IgD-negative memory B cell (primary cell): Measurements from ENCODE around the gene RACK1. TPM values are rescaled to one million over a fixed set of nuclear protein-coding genes. Genes with fewer than 3 reads are reported as not detected.
A peak's percentile ranks its signal among the peaks of the same experiment; 100 is the strongest.

Experiments used
- H3K27ac Mint-ChIP-seq, 3 donors: one replicate each; pipeline ENCODE4 v1.8.0; 2020 to 2022; ENCODE audit warnings: mild to moderate bottlenecking in 3 of 3, mixed read lengths in 3 of 3, moderate library complexity in 1 of 3
- H3K27me3 Mint-ChIP-seq: one replicate; pipeline ENCODE4 v1.8.0; 2021; ENCODE audit warnings: mixed read lengths
- H3K36me3 Mint-ChIP-seq: one replicate; pipeline ENCODE4 v1.8.0; 2020; ENCODE audit warnings: mild to moderate bottlenecking, mixed read lengths
- H3K4me1 Mint-ChIP-seq, 3 donors: one replicate each; pipeline ENCODE4 v1.8.0; 2020 to 2022; ENCODE audit warnings: mixed read lengths in 3 of 3, mild to moderate bottlenecking in 1 of 3
- H3K4me3 Mint-ChIP-seq, 4 donors: one replicate each; pipeline ENCODE4 v1.8.0; 2020 to 2022; ENCODE audit warnings: mild to moderate bottlenecking in 4 of 4, mixed read lengths in 4 of 4, moderate library complexity in 3 of 4
- H3K9me3 Mint-ChIP-seq, 3 donors: one replicate each; pipeline ENCODE4 v1.8.0; 2020 to 2021; ENCODE audit warnings: mixed read lengths in 3 of 3, mild to moderate bottlenecking in 1 of 3
- polyA plus RNA-seq: library from polyadenylated mRNA; unstranded; fragments of 300-500 nt; fragmentation: Illumina TruSeq; gene quantifications from one replicate; pipeline ENCODE4 v1.2.3, GENCODE V29; 2021

RACK1 gene
- polyA plus RNA-seq, 1 donor from 2014 or later, result 2,243 TPM

GRCh38 chr5:181192337-181193046 is 51.2 kb downstream of the RACK1 start:
- H3K36me3 Mint-ChIP-seq, result peaks cover 6% of the 10 kb centered on the region
- H3K9me3 Mint-ChIP-seq, result peaks cover 0 to 14% (median 0%) of the 10 kb centered on the region in 3 donors
- H3K4me3 Mint-ChIP-seq, result peak overlapping the region; percentile 91 to 99 (median 98)
- peak overlapping the region; percentile 99 to 100 (median 100) for H3K27ac Mint-ChIP-seq
- H3K4me1 Mint-ChIP-seq, result peaks cover 14 to 20% (median 20%) of the 10 kb centered on the region in 3 donors
- peaks cover 8% of the 10 kb centered on the region for H3K27me3 Mint-ChIP-seq

DNA sequence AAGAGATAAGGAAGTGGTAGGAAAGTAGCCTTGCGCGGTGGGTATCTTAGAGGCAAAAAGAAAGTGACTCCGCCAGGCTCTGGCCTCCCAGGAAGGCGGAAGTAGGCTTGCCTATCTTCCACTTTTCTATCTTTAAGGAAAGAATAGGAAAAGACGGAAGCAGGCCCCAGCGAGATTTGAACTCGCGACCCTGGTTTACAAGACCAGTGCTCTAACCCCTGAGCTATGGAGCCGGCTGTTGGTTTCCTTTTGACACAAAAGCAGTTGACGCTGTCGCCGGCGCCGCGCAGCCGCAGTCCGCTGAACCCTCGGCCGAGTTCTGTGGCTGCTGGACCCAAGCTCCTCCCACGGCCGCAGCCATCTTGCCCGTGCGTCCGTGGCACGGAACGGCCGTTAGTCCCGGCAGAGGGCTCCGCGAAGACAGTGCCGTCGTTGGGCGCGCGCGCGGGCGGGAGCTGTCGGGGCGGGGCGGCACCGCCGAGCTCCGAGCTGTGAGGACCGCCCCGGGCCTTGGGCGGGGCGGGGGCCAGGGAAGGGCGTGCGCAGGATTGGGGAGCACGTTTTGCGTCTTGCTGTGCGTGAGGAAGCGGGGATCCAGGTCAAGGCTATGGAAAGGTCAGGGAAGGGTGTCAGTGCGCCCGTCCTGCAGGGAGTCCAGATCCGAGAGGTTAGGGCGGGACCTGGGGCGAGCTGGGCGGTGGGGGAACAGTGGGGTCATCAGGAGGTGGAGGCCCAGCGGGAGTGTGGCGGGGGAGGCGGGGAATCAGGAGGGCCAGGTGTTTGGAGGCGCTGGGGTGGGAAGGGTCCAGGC is 52.0 kb downstream of the RACK1 start:
- peaks cover 0 to 14% (median 0%) of the 10 kb centered on the region in 3 donors for H3K9me3 Mint-ChIP-seq

GRCh38 chr5:181190711-181191525 is 52.8 kb downstream of the RACK1 start:
- H3K36me3 Mint-ChIP-seq, result peaks cover 6% of the 10 kb centered on the region
- H3K4me1 Mint-ChIP-seq, result peaks cover 20 to 24% (median 20%) of the 10 kb centered on the region in 3 donors
- peaks cover 0 to 14% (median 0%) of the 10 kb centered on the region in 3 donors for H3K9me3 Mint-ChIP-seq
- peak overlapping the region; percentile 91 to 99 (median 98) for H3K4me3 Mint-ChIP-seq
- H3K27ac Mint-ChIP-seq, result peak overlapping the region; percentile 99 to 100 (median 100)
- H3K27me3 Mint-ChIP-seq, result peaks cover 8% of the 10 kb centered on the region

More for the DNA sequence above, 52.0 kb downstream of the RACK1 start:
- H3K36me3 Mint-ChIP-seq, result peaks cover 6% of the 10 kb centered on the region
- peaks cover 8% of the 10 kb centered on the region for H3K27me3 Mint-ChIP-seq
- H3K27ac Mint-ChIP-seq, result peak overlapping the region; percentile 99 to 100 (median 100)
- peaks cover 16 to 22% (median 20%) of the 10 kb centered on the region in 3 donors for H3K4me1 Mint-ChIP-seq
- peak overlapping the region; percentile 91 to 99 (median 98) for H3K4me3 Mint-ChIP-seq

- peaks cover 8% of the 10 kb centered on the region for H3K27me3 Mint-ChIP-seq
- H3K4me1 Mint-ChIP-seq, result peaks cover 20 to 24% (median 24%) of the 10 kb centered on the region in 3 donors
- H3K36me3 Mint-ChIP-seq, result peaks cover 6% of the 10 kb centered on the region
- peak overlapping the region; percentile 99 to 100 (median 100) for H3K27ac Mint-ChIP-seq
- peaks cover 0 to 14% (median 0%) of the 10 kb centered on the region in 3 donors for H3K9me3 Mint-ChIP-seq
- H3K4me3 Mint-ChIP-seq, result peak overlapping the region; percentile 91 to 99 (median 98)
These were observed 53.6 kb downstream of the RACK1 start for GRCh38 chr5:181189962-181190710.

DNA sequence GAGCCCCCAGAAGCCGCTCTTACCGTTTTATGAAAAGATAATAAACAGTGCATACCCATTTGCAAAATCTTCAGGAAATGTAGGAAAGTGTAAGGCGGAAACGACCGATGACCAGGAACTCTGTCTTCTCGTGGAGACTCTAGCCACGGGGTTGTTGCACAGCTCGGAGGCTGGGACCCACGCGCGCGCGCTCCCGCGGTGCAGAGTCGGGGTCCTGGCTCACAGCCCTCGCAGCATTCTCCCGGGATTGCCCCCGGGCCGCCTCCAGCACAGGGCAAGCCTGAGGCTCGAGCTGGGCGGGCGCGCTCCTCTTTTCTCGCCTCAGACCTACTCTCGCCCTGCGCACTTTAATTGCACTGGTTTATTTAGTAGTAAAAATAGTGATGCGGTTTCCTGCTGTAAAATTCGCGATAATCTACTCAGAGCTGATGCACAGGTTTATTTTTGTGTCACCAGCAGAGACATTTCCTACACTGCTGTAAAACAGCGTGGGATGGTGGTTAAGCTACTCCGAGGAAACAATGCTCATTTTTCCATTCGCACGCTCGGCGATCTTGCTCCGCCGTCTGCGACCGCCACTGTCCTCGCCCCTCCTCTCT is 54.2 kb downstream of the RACK1 start:
- H3K36me3 Mint-ChIP-seq, result peaks cover 6% of the 10 kb centered on the region
- H3K27me3 Mint-ChIP-seq, result peaks cover 8% of the 10 kb centered on the region
- H3K27ac Mint-ChIP-seq, result peak overlapping the region; percentile 99 to 100 (median 100)
- H3K9me3 Mint-ChIP-seq, result peaks cover 0 to 14% (median 0%) of the 10 kb centered on the region in 3 donors
- H3K4me3 Mint-ChIP-seq, result peak overlapping the region; percentile 91 to 99 (median 98)
- peaks cover 20 to 29% (median 26%) of the 10 kb centered on the region in 3 donors for H3K4me1 Mint-ChIP-seq

GRCh38 chr5:181188700-181189362 is 54.9 kb downstream of the RACK1 start:
- peaks cover 8% of the 10 kb centered on the region for H3K27me3 Mint-ChIP-seq
- H3K4me3 Mint-ChIP-seq, result peak overlapping the region; percentile 91 to 99 (median 98)

GRCh38 chr5:181187500-181188213 is 56.0 kb downstream of the RACK1 start:
- peaks cover 8% of the 10 kb centered on the region for H3K27me3 Mint-ChIP-seq
- H3K4me1 Mint-ChIP-seq, result peaks cover 28 to 32% (median 30%) of the 10 kb centered on the region in 3 donors
- H3K36me3 Mint-ChIP-seq, result peaks cover 6% of the 10 kb centered on the region
- H3K9me3 Mint-ChIP-seq, result peaks cover 0 to 14% (median 0%) of the 10 kb centered on the region in 3 donors
- peak overlapping the region; percentile 99 to 100 (median 100) for H3K27ac Mint-ChIP-seq
- peak overlapping the region; percentile 91 to 99 (median 98) for H3K4me3 Mint-ChIP-seq

More at GRCh38 chr5:181188700-181189362, 54.9 kb downstream of the RACK1 start:
- Mint-ChIP-seq H3K9me3 (peaks cover 0 to 14% (median 0%) of the 10 kb centered on the region in 3 donors), H3K27ac (peak overlapping the region; percentile 99 to 100 (median 100)), H3K4me1 (peaks cover 26 to 33% (median 29%) of the 10 kb centered on the region in 3 donors), H3K36me3 (peaks cover 6% of the 10 kb centered on the region)

DNA sequence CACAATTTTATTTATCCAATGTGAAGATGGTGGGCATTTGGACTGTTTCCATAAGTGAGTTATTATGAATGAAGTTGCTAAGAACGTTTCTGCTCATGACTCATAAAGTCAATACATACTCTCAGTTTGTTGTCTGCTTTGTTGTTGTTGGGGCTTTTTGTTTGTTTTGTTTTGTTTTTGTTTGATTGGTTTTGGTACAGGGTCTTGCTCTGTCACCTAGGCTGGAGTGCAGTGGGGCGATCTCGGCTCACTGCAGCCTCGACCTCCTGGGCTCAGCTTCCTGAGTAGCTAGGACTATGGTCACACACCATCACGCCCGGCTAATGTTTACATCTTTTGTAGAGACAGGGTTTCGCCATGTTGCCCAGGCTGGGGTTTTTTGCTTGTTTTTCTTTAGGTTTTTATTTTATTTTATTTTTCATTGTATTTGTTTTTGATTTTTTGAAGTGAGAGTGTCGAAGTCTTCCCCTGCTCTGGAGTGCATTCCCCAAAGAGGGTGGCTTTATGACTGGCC is 56.7 kb downstream of the RACK1 start:
- Mint-ChIP-seq H3K4me1 (peaks cover 29 to 34% (median 34%) of the 10 kb centered on the region in 3 donors), H3K4me3 (peak overlapping the region in 3 of 4 donors; percentile 60 to 98 (median 98)), H3K36me3 (peaks cover 6% of the 10 kb centered on the region), H3K27me3 (peaks cover 8% of the 10 kb centered on the region), H3K27ac (peak overlapping the region; percentile 99 to 100 (median 100)), H3K9me3 (peaks cover 0 to 14% (median 0%) of the 10 kb centered on the region in 3 donors)

Other genes with a start within 250 kb of the RACK1 start
- gene BTNL9, start 203.6 kb downstream of the RACK1 start, polyA plus RNA-seq, result 5.1 TPM
- gene OR2V1, start 112.7 kb downstream of the RACK1 start, polyA plus RNA-seq, result not detected
- gene OR2V2, start 96.3 kb downstream of the RACK1 start, polyA plus RNA-seq, result not detected
- 0.71 TPM for gene TRIM7, start 38.7 kb downstream of the RACK1 start, polyA plus RNA-seq
- gene TRIM41, start 20.6 kb downstream of the RACK1 start, polyA plus RNA-seq, result 1.3 TPM
- gene TRIM52, start 17.2 kb upstream of the RACK1 start, polyA plus RNA-seq, result 31.6 TPM
- not detected for gene OR4F3, start 123.4 kb upstream of the RACK1 start, polyA plus RNA-seq